GM21381 (cell line): ENCODE results near the gene UBE2E2.

ENCODE experiments used
- ATAC-seq: cut with Tn5 transposase; IDR thresholded peaks from one replicate; pipeline ENCODE4 v1.9.1; 2021; ENCODE audit warnings: mild to moderate bottlenecking, moderate library complexity; ENCODE audit not compliant: unreplicated experiment

UBE2E2 gene

GRCh38 chr3:23272820-23273219 is 69.7 kb downstream of the UBE2E2 start:
- ATAC-seq = no peak

GRCh38 chr3:23275061-23275460 is 71.9 kb downstream of the UBE2E2 start:
- ATAC-seq = no peak

GRCh38 chr3:23275814-23276213 is 72.7 kb downstream of the UBE2E2 start:
- no peak for ATAC-seq

- ATAC-seq = no peak
These were observed 74.0 kb downstream of the UBE2E2 start for GRCh38 chr3:23276913-23277658.

GRCh38 chr3:23277688-23278087 is 74.6 kb downstream of the UBE2E2 start:
- no peak for ATAC-seq

GRCh38 chr3:23283625-23284024 is 80.5 kb downstream of the UBE2E2 start:
- no peak for ATAC-seq

- ATAC-seq = no peak
These were observed 85.2 kb downstream of the UBE2E2 start for GRCh38 chr3:23288286-23288685.

- no peak for ATAC-seq
These were observed 85.6 kb downstream of the UBE2E2 start for GRCh38 chr3:23288715-23289114.

- ATAC-seq = no peak
These were observed 89.3 kb downstream of the UBE2E2 start for GRCh38 chr3:23292432-23292831.

GRCh38 chr3:23294770-23295387 is 91.8 kb downstream of the UBE2E2 start:
- ATAC-seq = peak; percentile 72

- no peak for ATAC-seq
These were observed 98.7 kb downstream of the UBE2E2 start for GRCh38 chr3:23301819-23302218.

- no peak for ATAC-seq
These were observed 99.1 kb downstream of the UBE2E2 start for GRCh38 chr3:23302271-23302670.

GRCh38 chr3:23303601-23304217 is 100.6 kb downstream of the UBE2E2 start:
- no peak for ATAC-seq

GRCh38 chr3:23304424-23304823 is 101.3 kb downstream of the UBE2E2 start:
- no peak for ATAC-seq

- ATAC-seq = no peak
These were observed 106.0 kb downstream of the UBE2E2 start for GRCh38 chr3:23308986-23309625.

GRCh38 chr3:23312866-23313265 is 109.7 kb downstream of the UBE2E2 start:
- no peak for ATAC-seq

GRCh38 chr3:23314981-23315762 is 112.0 kb downstream of the UBE2E2 start:
- ATAC-seq = no peak

- ATAC-seq = no peak
These were observed 113.8 kb downstream of the UBE2E2 start for GRCh38 chr3:23316924-23317323.

GRCh38 chr3:23319366-23320312 is 116.5 kb downstream of the UBE2E2 start:
- no peak for ATAC-seq
